ENCODE results near the gene IFI6. TPM values are rescaled to one million over a fixed set of nuclear protein-coding genes. Genes with fewer than 3 reads are reported as not detected.
"Not testable (repeated sequence)": the region's sequence is repeated elsewhere in the genome, so short reads cannot be mapped to it uniquely, and the experiment has no call there.

The IFI6 gene
- total RNA-seq, 1 donor from 2014 or later: 42.1 TPM

DNA sequence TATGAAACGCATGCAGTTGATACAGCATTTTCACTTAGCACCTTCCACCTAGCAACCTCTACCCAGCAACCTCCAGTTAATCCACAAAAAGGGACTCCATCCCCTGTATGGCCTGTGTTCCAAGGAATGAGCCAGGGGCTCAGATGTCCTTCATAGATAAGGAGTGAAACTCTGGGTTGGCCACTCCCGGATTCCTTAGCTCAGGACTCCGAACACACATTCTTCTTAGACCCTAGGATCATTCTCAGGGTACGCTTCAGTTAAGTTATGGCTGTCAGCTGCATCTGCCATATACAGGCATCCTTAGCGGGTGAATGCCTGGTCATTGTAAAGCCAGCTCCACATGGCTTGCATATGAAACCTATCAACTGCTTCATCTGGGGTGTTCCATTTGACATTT, 15.9 kb upstream of the IFI6 start:
- TF ChIP-seq, protein P1, sequence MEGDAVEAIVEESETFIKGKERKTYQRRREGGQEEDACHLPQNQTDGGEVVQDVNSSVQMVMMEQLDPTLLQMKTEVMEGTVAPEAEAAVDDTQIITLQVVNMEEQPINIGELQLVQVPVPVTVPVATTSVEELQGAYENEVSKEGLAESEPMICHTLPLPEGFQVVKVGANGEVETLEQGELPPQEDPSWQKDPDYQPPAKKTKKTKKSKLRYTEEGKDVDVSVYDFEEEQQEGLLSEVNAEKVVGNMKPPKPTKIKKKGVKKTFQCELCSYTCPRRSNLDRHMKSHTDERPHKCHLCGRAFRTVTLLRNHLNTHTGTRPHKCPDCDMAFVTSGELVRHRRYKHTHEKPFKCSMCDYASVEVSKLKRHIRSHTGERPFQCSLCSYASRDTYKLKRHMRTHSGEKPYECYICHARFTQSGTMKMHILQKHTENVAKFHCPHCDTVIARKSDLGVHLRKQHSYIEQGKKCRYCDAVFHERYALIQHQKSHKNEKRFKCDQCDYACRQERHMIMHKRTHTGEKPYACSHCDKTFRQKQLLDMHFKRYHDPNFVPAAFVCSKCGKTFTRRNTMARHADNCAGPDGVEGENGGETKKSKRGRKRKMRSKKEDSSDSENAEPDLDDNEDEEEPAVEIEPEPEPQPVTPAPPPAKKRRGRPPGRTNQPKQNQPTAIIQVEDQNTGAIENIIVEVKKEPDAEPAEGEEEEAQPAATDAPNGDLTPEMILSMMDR (IDR thresholded peaks at IDR 0.05; ENCODE audit: insufficient read depth, low read length, poor library complexity, severe bottlenecking): no peak
- no peak for DNase-seq (ENCODE audit: low read depth)
- Histone ChIP-seq H3K4me3 (ENCODE audit: low read depth, low read length) (no peak overlapping the region), H3K27me3 (ENCODE audit: control insufficient read depth, insufficient read depth, low read length) (peaks cover 11% of the 10 kb centered on the region), H3K36me3 (ENCODE audit: control insufficient read depth, insufficient read depth, low read length) (no peaks in the 10 kb centered on the region)

DNA sequence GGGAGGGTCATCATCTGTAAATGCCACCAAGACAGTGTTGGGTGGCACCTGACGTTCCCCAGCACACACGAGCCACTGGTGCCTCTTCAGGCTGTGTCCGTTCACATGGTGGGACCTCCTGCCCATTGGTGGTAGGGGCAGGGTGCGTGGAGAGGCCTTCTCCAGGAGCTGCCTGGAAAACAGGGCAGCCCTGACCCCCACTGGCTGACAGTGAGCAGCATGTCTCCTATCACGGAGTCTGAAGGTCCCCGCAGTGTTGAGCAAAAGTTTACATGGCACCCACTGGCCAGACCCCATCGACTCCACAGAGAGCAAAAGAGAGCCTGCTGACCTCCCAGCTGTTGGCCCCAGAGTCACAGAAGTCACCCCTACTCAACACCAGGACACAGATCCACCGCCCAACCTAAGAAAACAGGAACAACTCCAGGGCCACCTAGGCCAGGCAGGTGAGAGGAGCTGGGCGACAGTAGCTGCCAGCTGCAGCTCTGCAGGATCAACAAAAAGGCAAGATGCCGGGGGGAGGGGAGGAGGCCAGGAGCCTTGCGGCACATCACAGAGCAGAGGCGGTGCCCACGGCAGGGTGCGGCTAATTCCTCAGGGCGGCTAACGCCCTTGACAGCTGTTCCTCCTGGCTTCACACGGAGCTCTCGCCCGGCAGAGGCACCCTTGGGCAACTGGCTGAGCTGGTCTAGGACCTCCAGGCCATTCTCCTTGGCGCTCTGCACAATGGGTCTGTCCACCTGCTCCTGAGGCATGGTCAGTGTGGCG, 14.4 kb upstream of the IFI6 start:
- Histone ChIP-seq H3K36me3 (ENCODE audit: control insufficient read depth, insufficient read depth, low read length) (no peaks in the 10 kb centered on the region), H3K4me3 (ENCODE audit: low read depth, low read length) (no peak overlapping the region), H3K27me3 (ENCODE audit: control insufficient read depth, insufficient read depth, low read length) (peaks cover 11% of the 10 kb centered on the region)
- no peak for DNase-seq (ENCODE audit: low read depth)
- TF ChIP-seq, protein P1 (IDR thresholded peaks at IDR 0.05; ENCODE audit: insufficient read depth, low read length, poor library complexity, severe bottlenecking): no peak

DNA sequence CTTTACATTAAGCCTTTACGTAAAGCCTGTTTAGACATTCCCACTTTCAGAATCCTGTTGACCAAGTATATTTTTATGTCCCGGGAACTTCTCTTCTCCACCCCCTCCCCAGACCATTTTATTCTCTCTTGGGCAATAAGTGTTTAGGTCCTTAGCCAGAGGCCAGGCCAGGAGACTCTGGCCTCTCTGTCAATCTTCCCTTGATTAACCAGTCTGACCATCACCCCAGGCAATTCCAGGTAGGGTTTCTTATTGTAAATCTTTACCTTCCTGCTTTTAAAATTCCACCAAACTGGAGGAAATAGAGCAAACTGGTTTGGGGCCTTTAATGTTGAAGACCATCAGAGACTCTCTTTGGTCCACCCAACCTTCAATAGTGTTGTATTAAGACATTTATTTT, 12.2 kb upstream of the IFI6 start:
- H3K36me3 ChIP-seq (ENCODE audit: control insufficient read depth, insufficient read depth, low read length): no peaks in the 10 kb centered on the region
- H3K4me3 ChIP-seq (ENCODE audit: low read depth, low read length): no peak overlapping the region
- DNase-seq (ENCODE audit: low read depth): no peak
- H3K27me3 ChIP-seq (ENCODE audit: control insufficient read depth, insufficient read depth, low read length): peaks cover 11% of the 10 kb centered on the region
- TF ChIP-seq, protein P1 (IDR thresholded peaks at IDR 0.05; ENCODE audit: insufficient read depth, low read length, poor library complexity, severe bottlenecking): no peak

DNA sequence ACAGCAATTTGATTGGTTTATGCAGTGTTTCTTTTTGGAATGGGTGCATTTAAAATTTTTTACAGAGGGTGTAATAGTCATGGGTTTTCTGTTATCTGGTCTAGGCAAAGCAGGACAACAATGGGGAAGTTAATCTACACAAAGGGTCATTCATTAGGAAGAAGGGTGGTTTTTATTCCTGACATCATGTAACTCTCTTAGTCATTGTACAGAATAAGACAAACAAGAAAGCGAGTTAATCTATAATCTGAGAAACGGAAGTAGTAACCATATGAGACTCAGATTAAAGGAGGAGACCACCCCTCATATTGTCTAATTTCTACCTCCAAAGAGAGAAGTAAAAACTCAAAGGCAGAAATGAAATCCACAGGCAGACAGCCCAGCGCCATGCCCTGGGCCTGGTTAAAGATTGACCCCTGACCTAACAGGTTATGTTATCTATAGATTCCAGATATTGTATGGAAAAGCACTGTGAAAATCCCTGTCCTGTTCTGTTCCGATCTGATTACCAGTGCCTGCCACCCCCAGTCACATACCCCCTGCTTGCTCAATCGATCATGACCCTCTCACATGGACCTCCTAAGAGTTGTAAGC, 10.5 kb upstream of the IFI6 start:
- Histone ChIP-seq H3K4me3 (ENCODE audit: low read depth, low read length) (no peak overlapping the region), H3K36me3 (ENCODE audit: control insufficient read depth, insufficient read depth, low read length) (no peaks in the 10 kb centered on the region), H3K27me3 (ENCODE audit: control insufficient read depth, insufficient read depth, low read length) (peaks cover 11% of the 10 kb centered on the region)
- no peak for DNase-seq (ENCODE audit: low read depth)
- TF ChIP-seq, protein P1 (IDR thresholded peaks at IDR 0.05; ENCODE audit: insufficient read depth, low read length, poor library complexity, severe bottlenecking): no peak

DNA sequence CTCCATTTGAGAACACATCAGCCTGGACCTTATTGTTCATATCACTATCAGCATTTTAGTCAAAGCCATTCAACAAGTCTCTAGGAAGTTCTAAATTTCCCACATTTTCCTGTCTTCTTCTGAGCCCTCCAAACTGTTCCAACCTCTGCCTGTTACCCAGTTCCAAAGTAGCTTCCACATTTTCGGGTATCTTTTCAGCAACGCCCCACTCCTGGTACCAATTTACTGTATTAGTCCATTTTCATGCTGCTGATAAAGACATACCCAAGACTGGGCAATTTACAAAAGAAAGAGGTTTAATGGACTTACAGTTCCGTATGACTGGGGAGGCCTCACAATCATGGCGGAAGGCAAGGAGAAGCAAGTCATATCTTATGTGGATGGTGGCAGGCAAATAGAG, 9.6 kb upstream of the IFI6 start:
- not testable (repeated sequence) for H3K36me3 ChIP-seq (ENCODE audit: control insufficient read depth, insufficient read depth, low read length)

DNA sequence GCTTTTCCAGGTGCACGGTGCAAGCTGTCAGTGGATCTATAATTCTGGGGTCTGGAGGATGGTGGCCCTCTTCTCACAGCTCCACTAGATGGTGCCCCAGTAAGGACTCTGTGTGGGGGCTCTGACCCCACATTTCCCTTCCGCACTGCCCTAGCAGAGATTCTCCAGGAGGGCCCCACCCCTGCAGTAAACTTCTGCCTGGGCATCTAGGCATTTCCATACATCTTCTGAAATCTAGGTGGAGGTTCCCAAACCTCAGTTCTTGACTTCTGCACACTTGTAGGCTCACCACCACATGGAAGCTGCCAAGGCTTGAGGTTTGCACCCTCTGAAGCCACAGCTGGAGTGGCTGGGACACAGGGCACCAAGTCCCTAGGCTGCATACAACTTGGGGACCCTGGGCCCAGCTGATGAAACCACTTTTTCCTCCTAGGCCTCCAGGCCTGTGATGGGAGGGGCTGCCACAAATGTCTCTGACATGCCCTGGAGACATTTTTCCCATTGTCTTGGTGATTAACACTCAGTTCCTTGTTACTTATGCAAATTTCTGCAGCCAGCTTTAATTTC, 8.3 kb upstream of the IFI6 start:
- not testable (repeated sequence) for DNase-seq (ENCODE audit: low read depth); H3K4me3 ChIP-seq (ENCODE audit: low read depth, low read length); H3K27me3 ChIP-seq (ENCODE audit: control insufficient read depth, insufficient read depth, low read length); H3K36me3 ChIP-seq (ENCODE audit: control insufficient read depth, insufficient read depth, low read length)

More for the DNA sequence above, 9.6 kb upstream of the IFI6 start:
- H3K27me3 ChIP-seq (ENCODE audit: control insufficient read depth, insufficient read depth, low read length); H3K4me3 ChIP-seq (ENCODE audit: low read depth, low read length); DNase-seq (ENCODE audit: low read depth): not testable (repeated sequence)

Data from kidney epithelial cell (primary cell).